ENCODE measurements around the gene FBXW7.
"Not testable (repeated sequence)": the region's sequence is repeated elsewhere in the genome, so short reads cannot be mapped to it uniquely, and the experiment has no call there.

The FBXW7 gene

GRCh38 chr4:152571296-152571695 is 35.4 kb upstream of the FBXW7 start:
- no peaks in the 10 kb centered on the region for H3K4me1 ChIP-seq (ENCODE audit: insufficient read depth, low read length)
- H3K9me3 ChIP-seq (ENCODE audit: low read length): no peaks in the 10 kb centered on the region
- H3K4me3 ChIP-seq (ENCODE audit: low read depth in 1 of 2, low read length in 2 of 2): no peak overlapping the region
- no peak overlapping the region for H3K9ac ChIP-seq (ENCODE audit: low read length)
- H3K27me3 ChIP-seq (ENCODE audit: control insufficient read depth in 1 of 2, insufficient read depth in 2 of 2, low read length in 2 of 2): no peaks in the 10 kb centered on the region
- H3K27ac ChIP-seq (ENCODE audit: low read depth, low read length): no peak overlapping the region
- H3K36me3 ChIP-seq (ENCODE audit: insufficient read depth, low read length): no peaks in the 10 kb centered on the region

GRCh38 chr4:152565333-152565732 is 29.4 kb upstream of the FBXW7 start:
- Histone ChIP-seq H3K4me1 (ENCODE audit: insufficient read depth, low read length) (no peaks in the 10 kb centered on the region), H3K27me3 (ENCODE audit: control insufficient read depth in 1 of 2, insufficient read depth in 2 of 2, low read length in 2 of 2) (no peaks in the 10 kb centered on the region), H3K9me3 (ENCODE audit: low read length) (no peaks in the 10 kb centered on the region), H3K36me3 (ENCODE audit: insufficient read depth, low read length) (no peaks in the 10 kb centered on the region), H3K4me3 (ENCODE audit: low read depth in 1 of 2, low read length in 2 of 2) (no peak overlapping the region), H3K27ac (ENCODE audit: low read depth, low read length) (no peak overlapping the region), H3K9ac (ENCODE audit: low read length) (no peak overlapping the region)

- Histone ChIP-seq H3K4me3 (ENCODE audit: low read depth in 1 of 2, low read length in 2 of 2) (no peak overlapping the region), H3K9me3 (ENCODE audit: low read length) (no peaks in the 10 kb centered on the region), H3K27ac (ENCODE audit: low read depth, low read length) (no peak overlapping the region), H3K27me3 (ENCODE audit: control insufficient read depth in 1 of 2, insufficient read depth in 2 of 2, low read length in 2 of 2) (no peaks in the 10 kb centered on the region), H3K9ac (ENCODE audit: low read length) (no peak overlapping the region), H3K36me3 (ENCODE audit: insufficient read depth, low read length) (no peaks in the 10 kb centered on the region), H3K4me1 (ENCODE audit: insufficient read depth, low read length) (no peaks in the 10 kb centered on the region)
Measured at GRCh38 chr4:152564336-152564735, 28.4 kb upstream of the FBXW7 start.

GRCh38 chr4:152563209-152563608 is 27.3 kb upstream of the FBXW7 start:
- H3K9ac ChIP-seq (ENCODE audit: low read length): no peak overlapping the region
- H3K9me3 ChIP-seq (ENCODE audit: low read length): no peaks in the 10 kb centered on the region
- no peaks in the 10 kb centered on the region for H3K36me3 ChIP-seq (ENCODE audit: insufficient read depth, low read length)
- no peak overlapping the region for H3K27ac ChIP-seq (ENCODE audit: low read depth, low read length)
- H3K27me3 ChIP-seq (ENCODE audit: control insufficient read depth in 1 of 2, insufficient read depth in 2 of 2, low read length in 2 of 2): no peaks in the 10 kb centered on the region
- H3K4me1 ChIP-seq (ENCODE audit: insufficient read depth, low read length): no peaks in the 10 kb centered on the region
- no peak overlapping the region for H3K4me3 ChIP-seq (ENCODE audit: low read depth in 1 of 2, low read length in 2 of 2)

GRCh38 chr4:152559641-152560040 is 23.7 kb upstream of the FBXW7 start:
- no peaks in the 10 kb centered on the region for H3K36me3 ChIP-seq (ENCODE audit: insufficient read depth, low read length)
- H3K4me3 ChIP-seq (ENCODE audit: low read depth in 1 of 2, low read length in 2 of 2): no peak overlapping the region
- H3K9me3 ChIP-seq (ENCODE audit: low read length): no peaks in the 10 kb centered on the region
- no peak overlapping the region for H3K9ac ChIP-seq (ENCODE audit: low read length)
- no peaks in the 10 kb centered on the region for H3K27me3 ChIP-seq (ENCODE audit: control insufficient read depth in 1 of 2, insufficient read depth in 2 of 2, low read length in 2 of 2)
- no peaks in the 10 kb centered on the region for H3K4me1 ChIP-seq (ENCODE audit: insufficient read depth, low read length)
- H3K27ac ChIP-seq (ENCODE audit: low read depth, low read length): no peak overlapping the region

- Histone ChIP-seq H3K9ac (ENCODE audit: low read length) (no peak overlapping the region), H3K36me3 (ENCODE audit: insufficient read depth, low read length) (no peaks in the 10 kb centered on the region), H3K27me3 (ENCODE audit: control insufficient read depth in 1 of 2, insufficient read depth in 2 of 2, low read length in 2 of 2) (no peaks in the 10 kb centered on the region), H3K4me3 (ENCODE audit: low read depth in 1 of 2, low read length in 2 of 2) (no peak overlapping the region), H3K9me3 (ENCODE audit: low read length) (no peaks in the 10 kb centered on the region), H3K27ac (ENCODE audit: low read depth, low read length) (no peak overlapping the region), H3K4me1 (ENCODE audit: insufficient read depth, low read length) (no peaks in the 10 kb centered on the region)
Measured at GRCh38 chr4:152558396-152558795, 22.5 kb upstream of the FBXW7 start.

GRCh38 chr4:152556834-152557233 is 20.9 kb upstream of the FBXW7 start:
- H3K36me3 ChIP-seq (ENCODE audit: insufficient read depth, low read length): no peaks in the 10 kb centered on the region
- H3K4me3 ChIP-seq (ENCODE audit: low read depth in 1 of 2, low read length in 2 of 2): no peak overlapping the region
- no peak overlapping the region for H3K27ac ChIP-seq (ENCODE audit: low read depth, low read length)
- H3K4me1 ChIP-seq (ENCODE audit: insufficient read depth, low read length): no peaks in the 10 kb centered on the region
- no peaks in the 10 kb centered on the region for H3K27me3 ChIP-seq (ENCODE audit: control insufficient read depth in 1 of 2, insufficient read depth in 2 of 2, low read length in 2 of 2)
- no peak overlapping the region for H3K9ac ChIP-seq (ENCODE audit: low read length)
- no peaks in the 10 kb centered on the region for H3K9me3 ChIP-seq (ENCODE audit: low read length)

GRCh38 chr4:152556283-152556682 is 20.4 kb upstream of the FBXW7 start:
- no peak overlapping the region for H3K4me3 ChIP-seq (ENCODE audit: low read depth in 1 of 2, low read length in 2 of 2)
- no peaks in the 10 kb centered on the region for H3K27me3 ChIP-seq (ENCODE audit: control insufficient read depth in 1 of 2, insufficient read depth in 2 of 2, low read length in 2 of 2)
- no peak overlapping the region for H3K9ac ChIP-seq (ENCODE audit: low read length)
- no peak overlapping the region for H3K27ac ChIP-seq (ENCODE audit: low read depth, low read length)
- no peaks in the 10 kb centered on the region for H3K36me3 ChIP-seq (ENCODE audit: insufficient read depth, low read length)
- H3K9me3 ChIP-seq (ENCODE audit: low read length): no peaks in the 10 kb centered on the region
- H3K4me1 ChIP-seq (ENCODE audit: insufficient read depth, low read length): no peaks in the 10 kb centered on the region

GRCh38 chr4:152554742-152555141 is 18.9 kb upstream of the FBXW7 start:
- no peak overlapping the region for H3K27ac ChIP-seq (ENCODE audit: low read depth, low read length)
- H3K4me3 ChIP-seq (ENCODE audit: low read depth in 1 of 2, low read length in 2 of 2): no peak overlapping the region
- H3K9ac ChIP-seq (ENCODE audit: low read length): no peak overlapping the region
- no peaks in the 10 kb centered on the region for H3K27me3 ChIP-seq (ENCODE audit: control insufficient read depth in 1 of 2, insufficient read depth in 2 of 2, low read length in 2 of 2)
- no peaks in the 10 kb centered on the region for H3K9me3 ChIP-seq (ENCODE audit: low read length)
- H3K4me1 ChIP-seq (ENCODE audit: insufficient read depth, low read length): no peaks in the 10 kb centered on the region
- H3K36me3 ChIP-seq (ENCODE audit: insufficient read depth, low read length): no peaks in the 10 kb centered on the region

- not testable (repeated sequence) for H3K9me3 ChIP-seq (ENCODE audit: low read length); H3K27me3 ChIP-seq (ENCODE audit: control insufficient read depth in 1 of 2, insufficient read depth in 2 of 2, low read length in 2 of 2); H3K4me1 ChIP-seq (ENCODE audit: insufficient read depth, low read length); H3K9ac ChIP-seq (ENCODE audit: low read length); H3K27ac ChIP-seq (ENCODE audit: low read depth, low read length); H3K36me3 ChIP-seq (ENCODE audit: insufficient read depth, low read length); H3K4me3 ChIP-seq (ENCODE audit: low read depth in 1 of 2, low read length in 2 of 2)
Measured at GRCh38 chr4:152550687-152551086, 14.8 kb upstream of the FBXW7 start.

GRCh38 chr4:152545088-152545487 is 9.2 kb upstream of the FBXW7 start:
- Histone ChIP-seq H3K4me1 (ENCODE audit: insufficient read depth, low read length) (no peaks in the 10 kb centered on the region), H3K9ac (ENCODE audit: low read length) (no peak overlapping the region), H3K9me3 (ENCODE audit: low read length) (no peaks in the 10 kb centered on the region), H3K27me3 (ENCODE audit: control insufficient read depth in 1 of 2, insufficient read depth in 2 of 2, low read length in 2 of 2) (no peaks in the 10 kb centered on the region), H3K27ac (ENCODE audit: low read depth, low read length) (no peak overlapping the region), H3K4me3 (ENCODE audit: low read depth in 1 of 2, low read length in 2 of 2) (no peak overlapping the region), H3K36me3 (ENCODE audit: insufficient read depth, low read length) (no peaks in the 10 kb centered on the region)

- H3K27ac ChIP-seq (ENCODE audit: low read depth, low read length); H3K4me3 ChIP-seq (ENCODE audit: low read depth in 1 of 2, low read length in 2 of 2); H3K27me3 ChIP-seq (ENCODE audit: control insufficient read depth in 1 of 2, insufficient read depth in 2 of 2, low read length in 2 of 2); H3K36me3 ChIP-seq (ENCODE audit: insufficient read depth, low read length); H3K4me1 ChIP-seq (ENCODE audit: insufficient read depth, low read length); H3K9me3 ChIP-seq (ENCODE audit: low read length); H3K9ac ChIP-seq (ENCODE audit: low read length): not testable (repeated sequence)
Measured at GRCh38 chr4:152544533-152544932, 8.6 kb upstream of the FBXW7 start.
